TTC549 (cell line): Measurements from ENCODE around the gene ANTXR2.

Experiments
- FAIRE-seq: peaks from 2 replicates; lab custom pipeline; 2012; peaks lifted over from hg19 to GRCh38; lab: Jason Lieb, UNC

Gene ANTXR2

DNA sequence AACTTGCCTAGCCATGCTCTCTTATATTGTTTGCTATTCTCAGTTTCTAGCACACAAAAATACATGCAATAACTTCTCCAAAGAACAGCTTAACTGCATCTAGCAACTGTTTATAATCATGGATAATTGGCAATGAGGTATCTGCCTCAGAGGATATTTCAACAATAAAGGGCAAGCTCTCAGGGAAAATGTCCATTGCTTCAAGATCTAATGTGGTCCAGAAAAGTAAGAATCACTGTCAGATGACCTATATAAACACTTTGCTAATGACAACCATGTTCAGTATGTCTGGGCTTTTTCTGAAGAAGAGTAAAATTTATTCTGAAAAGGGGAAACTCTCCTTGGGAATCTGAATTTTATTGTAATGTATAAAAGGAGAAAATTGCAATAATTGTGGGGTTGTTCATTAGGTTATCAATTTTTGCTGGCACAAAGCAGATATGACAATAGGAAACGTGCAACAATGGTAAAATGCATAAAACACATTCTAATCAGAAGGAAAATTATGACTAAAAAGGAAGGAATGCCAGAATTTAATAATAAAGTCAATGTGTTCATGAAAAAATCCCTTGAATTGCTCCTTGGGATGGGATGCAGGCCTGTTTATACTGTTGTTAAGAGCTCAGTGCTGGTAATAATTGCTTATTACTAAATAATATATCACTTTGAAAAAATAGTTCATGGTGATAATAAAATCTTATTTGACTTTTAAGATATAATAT lies 90.3 kb downstream of the ANTXR2 start:
- FAIRE-seq = no peak

DNA sequence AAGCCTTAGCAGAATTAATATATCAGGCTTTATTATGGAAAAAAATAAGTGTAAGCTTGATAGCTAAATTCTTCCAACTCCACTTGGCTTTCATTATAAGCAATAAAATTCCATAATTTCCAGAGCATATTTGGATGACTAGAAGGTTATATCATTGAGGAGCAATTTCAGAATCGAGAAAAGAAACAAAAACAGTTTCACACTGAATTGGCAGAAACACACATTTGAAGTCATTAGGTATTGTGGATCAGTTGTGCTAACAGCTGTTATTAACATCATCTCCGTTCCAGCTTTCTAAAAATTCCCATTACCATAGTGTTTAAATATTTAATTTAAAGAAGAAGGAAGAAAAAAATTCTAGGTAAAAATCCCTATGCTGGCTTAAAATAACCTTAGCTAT lies 92.6 kb downstream of the ANTXR2 start:
- no peak for FAIRE-seq

DNA sequence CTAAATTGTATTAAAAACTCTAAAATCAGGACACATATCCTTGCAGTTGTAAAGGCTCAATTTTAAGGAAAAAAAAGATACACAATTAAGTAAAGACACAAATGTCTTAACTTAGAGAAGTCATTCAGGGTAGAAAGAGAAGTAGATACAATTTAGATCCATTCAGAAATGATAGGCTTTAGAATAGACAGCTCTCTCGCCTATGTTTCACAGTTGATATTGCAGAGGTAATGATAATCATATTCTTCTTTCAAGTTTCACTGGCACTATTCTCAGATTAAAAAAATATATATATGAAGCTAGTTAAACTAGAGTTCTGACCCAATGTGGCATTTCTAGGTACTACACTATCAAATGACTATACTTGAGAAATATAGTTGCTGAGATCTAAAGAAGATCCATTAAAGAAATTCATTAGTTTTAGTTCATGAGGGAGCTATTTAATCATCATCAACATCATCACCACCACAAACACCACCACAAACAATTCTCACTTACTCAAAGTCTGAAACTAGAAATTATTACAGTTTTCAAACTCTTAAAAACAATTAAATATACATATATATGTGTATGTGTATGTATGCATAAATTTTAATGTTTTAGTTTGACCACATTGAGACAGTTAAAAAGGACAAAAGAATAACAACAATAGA lies 93.1 kb downstream of the ANTXR2 start:
- FAIRE-seq = no peak

DNA sequence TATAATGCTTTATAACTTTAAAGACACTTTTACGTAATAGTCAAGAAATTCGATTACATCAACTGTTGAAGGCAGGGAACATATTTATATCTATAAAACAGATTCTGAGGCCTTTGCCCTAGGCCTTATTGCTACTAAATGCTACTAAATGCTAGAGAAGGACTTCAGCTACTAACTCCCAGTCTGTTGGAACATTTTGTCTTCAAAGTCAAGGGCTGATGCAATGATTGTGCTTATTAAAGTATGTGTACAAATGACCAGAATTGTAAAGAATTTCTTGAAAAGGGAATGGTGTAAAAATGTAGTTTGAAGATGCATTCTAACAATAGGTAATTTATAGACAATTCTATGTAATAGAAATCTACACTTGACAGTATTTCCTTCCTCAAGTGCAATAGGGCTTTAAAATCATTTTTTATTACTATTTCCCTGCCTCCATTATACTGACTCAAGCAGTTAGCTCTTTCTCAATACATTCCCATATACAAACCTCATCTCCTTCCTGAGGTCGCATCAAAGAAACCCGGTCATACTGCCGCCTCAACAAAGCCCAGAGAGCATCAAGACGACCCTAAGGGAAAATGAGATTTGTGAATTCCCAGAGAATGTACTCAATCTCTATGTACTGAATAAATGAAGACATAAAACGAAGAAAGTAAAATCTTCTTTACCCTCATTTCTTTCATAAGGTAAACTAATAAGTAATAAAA lies 95.7 kb downstream of the ANTXR2 start:
- FAIRE-seq = no peak

DNA sequence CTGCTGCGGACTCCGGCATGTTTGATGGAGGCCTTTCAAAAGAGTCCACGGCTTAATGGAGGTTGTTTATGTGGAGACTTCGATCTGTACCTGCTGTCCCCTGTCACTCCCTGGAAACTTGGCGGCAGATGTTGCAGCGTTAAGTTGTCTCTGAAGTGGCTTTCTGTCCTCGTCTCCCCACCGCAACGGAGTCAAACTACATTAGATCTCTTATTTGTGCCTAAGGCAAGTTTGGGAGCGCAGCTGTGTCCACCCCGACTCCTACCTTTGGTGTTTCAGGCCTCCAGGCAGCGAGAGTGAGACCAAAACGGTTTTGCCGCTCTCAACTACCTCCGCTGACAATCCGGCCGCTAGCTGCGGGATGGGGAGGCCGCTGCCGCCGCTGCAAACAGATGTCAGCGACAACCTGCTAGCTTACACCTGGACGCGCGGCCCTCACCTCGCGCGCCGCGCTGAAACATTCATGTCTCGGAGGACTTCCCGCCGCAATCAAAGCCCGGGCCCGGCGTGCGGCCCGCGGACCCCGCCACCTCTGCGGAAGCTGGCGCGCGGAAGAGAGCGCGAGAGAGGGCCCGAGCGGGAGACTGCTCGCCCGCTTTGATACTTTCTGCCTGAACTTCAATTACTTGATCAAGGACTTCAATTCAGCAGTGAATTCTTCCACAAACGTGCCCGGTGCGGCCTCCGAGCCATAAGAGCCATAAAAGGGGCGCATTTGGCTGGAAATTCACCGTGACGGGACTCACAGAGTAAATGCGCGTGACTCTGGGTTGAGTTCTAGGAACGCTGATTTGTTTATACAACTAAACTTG lies 108.4 kb downstream of the ANTXR2 start:
- no peak for FAIRE-seq

DNA sequence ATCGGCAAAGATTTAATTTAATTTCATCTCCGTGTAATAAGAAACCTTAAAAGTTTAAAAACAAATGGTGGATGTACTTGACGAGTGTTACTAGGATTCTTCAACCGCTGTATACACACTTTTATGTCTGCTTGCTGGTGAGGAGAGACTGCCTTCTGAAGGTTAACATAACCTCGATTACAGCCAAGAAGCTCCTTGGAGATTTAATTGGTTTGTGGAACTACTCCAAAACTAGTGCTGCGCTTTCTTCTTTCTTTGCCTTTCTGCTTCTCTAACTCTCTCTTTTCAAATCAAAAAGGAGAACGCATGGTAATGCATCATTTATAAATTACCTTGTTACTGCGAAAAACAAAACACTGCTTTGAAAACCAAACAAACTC lies 109.0 kb downstream of the ANTXR2 start:
- FAIRE-seq = no peak

DNA sequence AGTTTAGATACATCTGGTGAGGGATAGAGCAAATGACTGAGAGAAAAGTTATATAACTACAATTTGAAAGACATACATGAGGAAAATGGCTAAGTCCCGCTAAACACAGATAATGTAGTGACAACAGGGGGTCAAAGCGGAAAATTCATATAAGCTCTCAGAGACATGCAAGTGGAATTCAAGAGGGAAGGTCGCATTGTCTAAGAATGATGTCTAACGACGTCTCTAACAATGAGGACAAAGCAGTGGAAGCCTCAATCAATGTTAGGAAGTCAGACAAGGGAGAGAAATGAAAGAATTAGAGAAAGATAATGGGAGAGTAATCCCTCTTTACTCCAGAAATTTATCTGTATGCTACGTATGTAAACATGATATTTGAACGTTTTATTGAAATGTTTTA lies 113.4 kb downstream of the ANTXR2 start:
- FAIRE-seq = no peak

DNA sequence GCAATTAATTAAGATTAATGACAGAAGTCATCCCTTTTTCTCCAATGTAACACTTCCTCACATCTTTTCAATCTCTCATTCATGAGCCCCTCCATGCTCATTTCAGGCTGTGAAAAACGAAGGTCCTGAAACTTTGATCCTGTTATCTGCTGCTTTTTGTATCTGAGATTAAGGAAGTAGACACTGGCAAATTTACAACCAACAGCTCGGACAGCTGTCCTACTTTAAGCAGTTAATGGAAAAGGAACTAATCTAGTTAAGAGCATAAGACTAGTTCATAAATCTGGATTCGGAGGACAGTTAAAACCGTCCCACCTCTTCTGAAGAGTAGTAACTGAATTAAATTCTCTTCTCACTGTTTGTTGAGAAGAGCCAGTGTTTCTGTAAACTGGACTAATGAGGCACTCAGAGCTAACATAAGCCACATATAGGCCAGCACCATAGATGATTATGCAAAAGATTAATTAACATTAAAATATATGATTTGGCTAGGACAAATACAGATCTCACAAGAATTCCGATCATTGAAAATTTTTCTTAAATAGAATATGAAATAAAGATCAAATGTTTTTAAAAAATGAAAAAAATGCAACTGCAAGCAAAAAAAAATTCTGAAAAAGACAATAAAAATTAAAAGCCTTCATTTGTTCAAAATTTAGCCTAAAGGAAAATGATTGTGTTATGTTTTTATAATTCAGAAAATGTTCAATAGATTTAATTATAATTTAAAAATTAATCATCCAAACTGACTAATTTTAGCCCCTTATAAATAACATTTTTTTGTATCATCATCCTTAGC lies 114.4 kb downstream of the ANTXR2 start:
- FAIRE-seq = no peak

DNA sequence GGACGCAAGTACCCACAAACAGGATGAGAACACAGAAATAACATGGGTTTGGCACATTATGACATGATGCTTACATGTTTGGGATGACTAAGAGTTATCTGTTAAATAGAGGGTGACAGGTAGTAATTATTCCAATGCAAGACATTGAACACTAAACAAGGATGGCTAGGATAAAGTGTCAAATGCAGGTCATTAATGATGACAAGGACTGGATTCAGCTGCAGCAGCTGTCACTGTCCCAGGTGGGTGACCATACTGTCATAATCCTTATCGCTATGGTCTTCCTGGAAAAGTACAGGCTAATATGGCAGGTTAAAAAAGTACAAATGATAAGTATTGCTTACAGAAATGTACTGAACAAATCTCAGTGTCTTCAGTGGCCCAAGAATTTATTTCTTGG lies 123.9 kb downstream of the ANTXR2 start:
- FAIRE-seq = no peak

DNA sequence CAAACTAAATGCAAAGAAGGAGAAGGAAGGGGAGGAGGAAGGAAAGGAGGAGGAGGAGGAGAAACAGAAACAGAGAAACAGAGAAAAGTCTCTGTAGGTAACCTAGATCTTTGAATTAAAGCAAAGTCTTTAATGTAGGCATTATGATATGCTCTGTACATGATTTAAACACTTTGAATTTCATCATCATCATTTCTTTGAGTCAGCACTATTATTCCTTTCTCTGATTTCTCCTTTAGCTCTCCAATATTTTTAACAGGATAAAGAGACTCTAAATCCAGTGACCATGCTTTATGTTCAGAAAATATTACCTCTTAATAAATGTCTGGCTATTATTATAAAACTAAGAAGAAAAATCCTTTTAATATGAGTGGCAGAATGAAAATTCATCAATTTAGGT lies 124.3 kb downstream of the ANTXR2 start:
- FAIRE-seq = no peak

DNA sequence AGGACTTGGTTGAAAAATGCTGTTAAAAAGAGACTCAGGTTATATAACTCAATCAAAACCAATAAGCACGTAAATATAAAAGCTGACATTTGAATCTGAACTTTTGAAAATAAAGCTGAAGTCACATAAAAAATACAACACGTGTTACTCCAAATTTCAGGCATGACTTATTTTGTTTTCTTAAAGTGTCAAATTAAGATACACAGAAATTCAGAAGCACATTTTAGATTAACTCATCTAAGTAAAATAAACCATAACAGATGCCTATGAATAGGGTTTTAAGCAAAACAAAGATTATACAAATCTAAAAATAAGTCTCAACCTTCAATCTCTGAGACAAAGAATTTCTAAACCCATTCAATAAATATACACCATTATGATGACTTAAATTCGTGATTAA lies 124.8 kb downstream of the ANTXR2 start:
- no peak for FAIRE-seq

DNA sequence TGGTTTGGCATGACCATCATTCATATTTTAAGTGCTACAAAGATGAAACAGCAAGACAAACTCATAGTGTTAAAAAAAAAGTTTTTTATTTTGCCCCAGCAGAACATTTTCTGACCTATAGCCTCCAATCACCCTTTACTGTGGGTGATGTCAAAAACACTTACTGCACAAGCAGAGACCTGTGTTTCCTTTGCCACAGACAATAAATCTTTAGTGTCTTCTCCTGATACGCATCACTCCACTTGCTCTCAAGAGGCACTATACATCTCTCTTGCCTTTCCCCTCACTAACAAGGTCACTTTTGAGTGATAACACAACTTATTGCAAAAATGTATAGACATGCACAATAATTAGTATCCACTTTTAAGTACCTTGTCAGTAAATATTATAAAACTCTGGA lies 125.6 kb downstream of the ANTXR2 start:
- no peak for FAIRE-seq

DNA sequence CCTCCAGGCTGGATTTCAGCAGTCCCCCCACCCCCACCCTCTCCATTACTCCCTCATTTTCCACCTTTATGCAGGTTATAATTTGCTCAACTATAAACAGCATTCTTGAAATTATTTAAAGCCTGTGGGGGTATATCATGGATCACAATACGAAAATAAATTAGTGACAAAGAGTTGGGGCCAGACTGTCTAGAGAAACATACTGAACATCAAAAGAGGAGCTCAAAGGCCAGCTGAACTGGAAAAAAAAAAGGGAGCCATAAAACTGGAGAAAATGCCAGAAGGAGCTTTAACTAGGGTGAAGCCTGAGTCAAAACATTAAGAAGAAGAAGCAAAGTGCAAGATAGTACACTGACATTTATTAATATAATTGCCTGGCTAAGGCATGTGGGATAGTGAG lies 137.8 kb downstream of the ANTXR2 start:
- no peak for FAIRE-seq

DNA sequence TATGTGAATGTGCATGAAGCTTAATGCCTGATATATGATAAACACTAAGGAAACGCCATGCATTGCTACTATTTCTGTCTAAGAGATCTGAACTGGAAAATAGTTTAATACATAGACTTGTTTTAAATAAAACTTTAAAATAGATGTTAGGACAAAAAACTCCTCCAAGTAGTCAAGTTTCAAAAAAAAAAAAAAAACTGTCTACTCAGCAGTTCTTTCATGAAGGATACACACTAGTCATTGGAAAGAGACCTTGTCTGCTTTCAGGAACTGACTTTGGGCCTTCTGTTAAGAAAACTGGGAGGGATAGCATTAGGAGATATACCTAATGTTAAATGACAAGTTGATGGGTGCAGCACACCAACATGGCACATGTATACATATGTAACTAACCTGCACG lies 138.4 kb downstream of the ANTXR2 start:
- FAIRE-seq = no peak

DNA sequence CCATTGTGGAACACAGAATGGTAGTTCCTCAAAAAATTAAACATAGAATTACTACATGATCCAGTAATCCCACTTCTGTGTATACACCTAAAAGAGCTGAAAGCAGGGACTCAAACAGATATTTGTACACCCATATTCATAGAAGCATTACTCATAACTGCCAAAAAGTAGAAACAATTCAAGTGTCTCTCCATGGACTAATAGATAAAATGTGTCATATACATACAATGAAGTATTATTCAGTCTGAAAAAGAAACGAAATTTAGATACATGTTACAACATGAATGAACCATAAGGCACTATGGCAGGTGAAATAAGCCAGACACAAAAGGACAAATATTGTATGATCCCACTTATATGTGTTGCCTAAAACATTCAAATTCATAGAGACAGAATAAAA lies 145.1 kb downstream of the ANTXR2 start:
- no peak for FAIRE-seq

DNA sequence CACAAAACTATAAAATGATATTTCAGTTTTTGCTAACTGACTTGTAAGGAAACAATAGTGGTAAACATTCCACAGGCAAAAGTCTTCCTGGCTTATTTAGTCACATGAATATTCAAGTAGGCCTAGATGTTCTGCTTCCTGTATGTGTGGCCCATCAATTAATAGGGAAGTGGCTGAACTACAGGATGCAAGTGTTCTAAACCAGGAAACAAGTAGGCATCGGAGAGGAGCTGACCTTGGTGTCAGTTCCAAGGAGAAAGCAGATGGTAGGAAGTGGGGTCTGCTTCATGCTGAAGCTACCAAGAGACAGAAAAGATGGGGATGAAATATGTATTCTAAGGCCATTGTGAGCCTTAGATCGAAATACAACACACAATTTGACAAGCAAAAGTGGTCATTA lies 149.7 kb downstream of the ANTXR2 start:
- FAIRE-seq = no peak

DNA sequence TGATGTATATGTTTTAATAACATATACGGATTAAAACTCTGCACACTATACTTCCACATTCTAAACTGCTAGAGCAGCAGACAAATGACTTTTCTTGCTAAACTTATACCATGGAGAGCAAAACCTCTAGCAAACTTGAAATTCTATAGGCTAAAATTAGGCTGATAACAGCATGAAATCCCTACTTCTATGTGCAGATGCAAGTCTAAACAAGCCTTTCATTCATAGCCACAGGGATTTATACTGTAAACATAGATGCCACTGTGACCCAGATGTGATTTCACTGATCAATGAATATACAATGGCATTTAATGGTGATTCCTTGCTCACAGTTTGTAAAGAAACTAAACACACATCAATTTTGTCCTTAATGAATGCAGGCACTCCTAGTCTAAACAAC lies 151.0 kb downstream of the ANTXR2 start:
- FAIRE-seq = no peak

DNA sequence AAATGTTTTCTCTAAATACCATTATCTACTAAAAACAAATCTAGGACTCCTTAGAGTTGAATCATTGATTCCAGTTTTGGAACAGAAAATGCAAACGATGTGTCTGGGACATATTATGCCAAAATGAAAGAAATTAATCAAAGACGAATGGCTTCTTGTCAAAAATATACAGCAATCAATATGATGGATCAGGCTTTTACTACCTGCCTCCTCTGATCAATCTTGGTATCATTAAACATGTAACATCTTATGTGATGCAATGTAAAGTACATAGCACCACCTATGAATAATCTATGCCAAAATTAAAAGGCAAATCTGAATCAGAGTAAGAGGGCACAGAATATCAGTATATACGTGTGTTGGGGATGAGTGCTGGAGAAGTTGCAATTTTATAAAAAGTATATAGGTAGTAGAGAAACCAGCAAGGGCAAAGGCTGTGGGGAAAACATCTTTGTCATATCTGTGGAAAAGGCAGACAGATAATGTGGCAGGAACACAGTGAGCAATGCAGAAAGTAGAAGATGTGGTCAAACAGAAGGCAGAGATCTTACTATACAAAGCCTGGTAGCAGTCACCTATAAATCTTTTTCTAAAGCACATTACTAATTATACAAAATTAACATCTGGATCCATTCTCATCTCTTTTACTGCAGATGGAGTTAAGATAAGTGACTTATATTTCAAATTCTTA lies 152.7 kb downstream of the ANTXR2 start:
- no peak for FAIRE-seq

DNA sequence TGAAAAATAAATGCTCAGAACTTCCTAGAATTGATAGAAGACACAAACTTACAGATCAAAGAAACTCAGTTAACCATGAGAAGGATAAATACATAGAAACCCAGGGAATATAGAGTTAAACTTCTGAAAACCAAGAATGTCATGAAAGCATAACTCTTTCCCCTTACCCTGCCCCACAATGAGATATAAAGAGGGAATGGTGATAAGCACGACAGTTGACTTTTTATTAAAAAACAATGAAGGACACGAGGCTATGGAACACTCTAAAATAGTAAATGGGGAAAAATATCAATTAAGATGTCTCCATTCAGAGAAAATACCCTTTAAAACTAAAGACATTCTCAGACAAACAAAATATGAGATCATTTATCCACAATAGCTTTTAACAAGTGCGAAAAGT lies 154.7 kb downstream of the ANTXR2 start:
- no peak for FAIRE-seq

DNA sequence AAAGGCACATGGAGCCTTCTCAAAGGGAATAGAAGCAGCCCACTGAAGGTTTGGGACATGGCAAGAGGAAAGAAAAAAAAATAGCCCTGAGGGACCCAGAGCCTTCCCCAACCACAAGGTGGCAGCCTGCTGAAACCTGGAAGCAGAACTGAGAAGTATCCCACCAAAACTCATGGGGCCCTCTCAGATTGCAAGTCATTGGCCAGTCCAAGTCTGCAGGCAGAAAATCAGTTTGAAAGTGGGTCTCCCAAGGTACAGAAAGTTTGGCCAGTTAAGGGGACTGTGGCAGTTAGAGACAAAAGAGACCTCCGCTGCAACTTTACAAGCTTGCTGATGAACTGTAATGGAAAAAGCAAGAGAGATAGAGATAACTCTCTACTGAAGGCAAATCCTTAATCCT lies 155.8 kb downstream of the ANTXR2 start:
- no peak for FAIRE-seq

DNA sequence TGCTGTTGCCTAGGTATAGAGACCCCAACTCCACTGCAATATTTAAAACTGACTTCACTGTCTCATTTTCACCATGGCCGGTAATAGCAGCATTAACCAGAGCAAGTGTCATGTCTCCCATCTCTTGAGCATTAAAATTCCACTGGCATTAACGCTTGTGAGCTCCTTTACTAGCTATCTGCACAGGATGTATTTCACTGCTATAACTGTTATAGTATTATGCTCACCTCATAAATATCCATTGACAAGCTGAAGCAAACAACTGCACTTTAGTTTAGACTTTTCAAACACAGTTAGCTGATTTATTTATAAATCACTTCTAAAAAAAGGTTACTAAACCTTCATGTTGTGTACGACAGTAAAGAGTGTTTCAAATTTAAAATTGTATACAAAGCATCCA lies 157.8 kb downstream of the ANTXR2 start:
- no peak for FAIRE-seq
